Thyroid gland (tissue), 4 donors: Measurements from ENCODE around the gene USP24. TPM values are rescaled to one million over a fixed set of nuclear protein-coding genes. Genes with fewer than 3 reads are reported as not detected.

Experiments
- DNase-seq, 2 donors: peaks; one replicate each; pipeline ENCODE4 v3.0.0-alpha.2; 2019
- H3K27ac ChIP-seq, 3 donors: fragments of 200-600 bp; sonication (generic); 1 replicate in 2 of 3; 2 replicates in 1 of 3; pipeline ENCODE4 v1.5.1; 2016 to 2019; ENCODE audit warnings: mild to moderate bottlenecking in 1 of 3, moderate library complexity in 1 of 3
- H3K27me3 ChIP-seq: fragments of 200-600 bp; sonication (generic); one replicate; pipeline ENCODE4 v1.5.1; 2019
- H3K36me3 ChIP-seq, 2 donors: fragments of 200-600 bp; sonication (generic); one replicate each; pipeline ENCODE4 v1.5.1; 2016 to 2019
- H3K4me1 ChIP-seq, 2 donors: fragments of 200-600 bp; sonication (generic); one replicate each; pipeline ENCODE4 v1.5.1; 2017 to 2019
- H3K4me3 ChIP-seq, 3 donors: fragments of 200-600 bp; sonication (generic); replicated peaks in 1 of 3; 1 replicate in 2 of 3; 2 replicates in 1 of 3; pipeline ENCODE4 v1.5.1; 2016; ENCODE audit warnings: mild to moderate bottlenecking in 1 of 3
- H3K9me3 ChIP-seq: fragments of 200-600 bp; sonication (generic); one replicate; pipeline ENCODE4 v1.5.1; 2017
- POLR2A ChIP-seq, 2 donors: fragments of 450-650 bp; IDR thresholded peaks; one replicate each; pipeline ENCODE4 v1.6.1; 2017; ENCODE audit warnings: antibody characterized with exemption in 2 of 2, mild to moderate bottlenecking in 2 of 2, moderate library complexity in 1 of 2
- WGBS, 2 donors: methylation state at CpG; one replicate each; pipeline ENCODE4 v1.1.5; 2017; 5-methylcytosine and 5-hydroxymethylcytosine counted together
- intact Hi-C: fragments of 100-400 bp; cut with DNase I; formaldehyde crosslinking; loops from one replicate; pipeline ENCODE4 v1.15.1; 2023
- microRNA-seq: library from miRNA; unstranded; fragments of <30 nt; microRNA quantifications from one replicate; pipeline ENCODE4, GENCODE V29; 2016
- small RNA-seq: library from RNA; depleted of rRNA; stranded (forward); fragments of <200 nt; gene quantifications from one replicate; pipeline ENCODE3, GENCODE V24; 2016
- total RNA-seq, 4 donors: library from RNA; depleted of rRNA; stranded (reverse); fragments of >200 nt; gene quantifications; one replicate each; pipeline ENCODE4 v1.2.3, GENCODE V29; 2016
- TF ChIP-seq, protein P1 (sequence below), 6 experiments: fragments of 200-600 bp in 3 of 6; fragments of 450-650 bp in 3 of 6; sonication (generic) in 3 of 6; IDR thresholded peaks; one replicate each; pipeline ENCODE4 v1.5.1; 2016 to 2019; ENCODE audit warnings: antibody characterized with exemption in 6 of 6, mild to moderate bottlenecking in 2 of 6, inconsistent platforms in 1 of 6, moderate library complexity in 1 of 6

USP24 gene
- total RNA-seq, 4 donors from 2014 or later, result 38.5 to 74.6 (median 43.4) TPM

DNA sequence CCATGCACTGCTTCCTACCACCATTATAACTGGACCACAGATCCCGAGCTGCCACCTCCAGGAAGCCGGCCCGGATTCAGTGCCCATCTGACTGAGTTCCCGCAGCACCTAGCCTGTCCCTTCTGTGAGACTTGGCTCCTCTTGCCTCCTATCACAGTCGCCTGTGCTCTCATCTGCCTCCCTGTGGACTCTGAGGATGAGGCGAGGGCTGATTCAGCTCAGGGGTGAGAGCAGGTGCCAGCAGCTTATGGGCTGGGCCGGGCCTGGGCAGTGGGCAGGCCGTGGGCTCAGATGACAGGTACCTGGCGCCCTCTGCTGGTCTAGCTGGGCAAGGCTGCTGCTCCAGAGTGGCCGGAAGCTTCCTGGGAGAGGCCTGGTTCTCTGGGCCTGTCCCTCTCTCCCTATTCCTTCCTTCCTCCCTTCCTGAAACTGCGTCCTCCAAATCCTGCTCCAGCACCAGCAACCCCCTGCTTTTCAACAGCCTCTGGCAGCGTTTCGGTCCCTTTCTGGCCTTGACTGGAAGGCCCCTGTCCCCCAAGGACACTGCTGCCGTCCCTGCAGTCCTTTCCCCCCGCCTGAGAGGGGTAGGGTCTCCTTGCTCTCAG lies 193.1 kb downstream of the USP24 start:
- 43 to 44% methylated on average over 14 to 15 of the region's 15 CpGs for WGBS, 2 donors
- TF ChIP-seq POLR2A (IDR thresholded peaks at IDR 0.05), result no peak
- TF ChIP-seq, protein P1, sequence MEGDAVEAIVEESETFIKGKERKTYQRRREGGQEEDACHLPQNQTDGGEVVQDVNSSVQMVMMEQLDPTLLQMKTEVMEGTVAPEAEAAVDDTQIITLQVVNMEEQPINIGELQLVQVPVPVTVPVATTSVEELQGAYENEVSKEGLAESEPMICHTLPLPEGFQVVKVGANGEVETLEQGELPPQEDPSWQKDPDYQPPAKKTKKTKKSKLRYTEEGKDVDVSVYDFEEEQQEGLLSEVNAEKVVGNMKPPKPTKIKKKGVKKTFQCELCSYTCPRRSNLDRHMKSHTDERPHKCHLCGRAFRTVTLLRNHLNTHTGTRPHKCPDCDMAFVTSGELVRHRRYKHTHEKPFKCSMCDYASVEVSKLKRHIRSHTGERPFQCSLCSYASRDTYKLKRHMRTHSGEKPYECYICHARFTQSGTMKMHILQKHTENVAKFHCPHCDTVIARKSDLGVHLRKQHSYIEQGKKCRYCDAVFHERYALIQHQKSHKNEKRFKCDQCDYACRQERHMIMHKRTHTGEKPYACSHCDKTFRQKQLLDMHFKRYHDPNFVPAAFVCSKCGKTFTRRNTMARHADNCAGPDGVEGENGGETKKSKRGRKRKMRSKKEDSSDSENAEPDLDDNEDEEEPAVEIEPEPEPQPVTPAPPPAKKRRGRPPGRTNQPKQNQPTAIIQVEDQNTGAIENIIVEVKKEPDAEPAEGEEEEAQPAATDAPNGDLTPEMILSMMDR (IDR thresholded peaks at IDR 0.05), result peak in 5 of 6 experiments; percentile 66 to 88 (median 78)

DNA sequence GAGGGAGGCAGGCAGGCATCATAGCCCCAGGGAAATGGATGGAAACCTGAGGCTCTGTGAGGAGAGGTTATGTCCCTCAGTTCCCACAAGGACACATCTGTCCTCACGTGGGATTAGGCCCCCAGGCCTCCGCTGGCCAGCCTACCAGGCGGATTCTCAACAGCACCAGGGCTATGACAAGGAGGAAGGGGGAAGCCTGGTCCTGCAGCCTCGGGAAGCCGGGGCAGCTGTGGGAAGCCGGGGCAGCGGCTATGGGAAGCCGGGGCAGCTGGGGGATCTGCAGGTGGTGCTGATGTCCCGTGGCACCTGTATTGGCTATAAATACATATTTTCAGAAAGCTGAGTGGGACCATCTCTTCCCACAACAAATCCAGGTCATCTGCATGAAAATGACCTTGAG lies 196.8 kb downstream of the USP24 start:
- Histone ChIP-seq H3K36me3 (no peaks in the 10 kb centered on the region), H3K4me1 (no peaks in the 10 kb centered on the region), H3K9me3 (no peaks in the 10 kb centered on the region), H3K4me3 (no peak overlapping the region), H3K27ac (no peak overlapping the region), H3K27me3 (no peaks in the 10 kb centered on the region)
- no peak for DNase-seq
- WGBS, 2 donors, result 81 to 87% methylated on average over 9 of the region's 9 CpGs
- TF ChIP-seq, protein P1 (IDR thresholded peaks at IDR 0.05), result no peak
- no peak for TF ChIP-seq POLR2A (IDR thresholded peaks at IDR 0.05)
- intact Hi-C loops, result no loop called here

More for the DNA sequence above, 193.1 kb downstream of the USP24 start:
- Histone ChIP-seq H3K27ac (no peak overlapping the region), H3K9me3 (no peaks in the 10 kb centered on the region), H3K4me3 (no peak overlapping the region), H3K27me3 (no peaks in the 10 kb centered on the region), H3K4me1 (no peaks in the 10 kb centered on the region), H3K36me3 (no peaks in the 10 kb centered on the region)
- peak; percentile 80 to 84 for DNase-seq
- intact Hi-C loops, result no loop called here

Small RNA genes lying within 50 kb of the gene (microRNA-seq; reads per million reads assigned to microRNA genes)
- gene MIR4422, result not detected

Small RNA genes lying within 50 kb of the gene (small RNA-seq; reads per million reads assigned to genes)
- gene MIR4422, result not detected

Other genes starting within 250 kb of the USP24 start
- under 1 TPM in 1 of 4 donors, not detected in 3; 0.45 TPM for gene TMEM61, start 234.7 kb downstream of the USP24 start, total RNA-seq
- not detected for gene BSND, start 216.4 kb downstream of the USP24 start, total RNA-seq
- gene PCSK9, start 175.8 kb downstream of the USP24 start, total RNA-seq, result not detected